Measurements from ENCODE around the gene KRTAP9-8.
"Not testable (repeated sequence)": the region's sequence is repeated elsewhere in the genome, so short reads cannot be mapped to it uniquely, and the experiment has no call there.

GRCh38 chr17:41226598-41227095 lies 11.2 kb upstream of the KRTAP9-8 start, which contains the start of gene KRTAP9-2:
- not testable (repeated sequence) for TF ChIP-seq CTCF (conservative IDR thresholded peaks at IDR 0.05; ENCODE audit: low read length); EZH2phosphoT487 (IDR thresholded peaks at IDR 0.05; ENCODE audit: borderline replicate concordance, low read depth, low read length)
